B cell (primary cell): Measurements from ENCODE around the gene DDX54.

Source experiments
- EZH2 ChIP-seq: IDR thresholded peaks from 2 replicates; pipeline ENCODE4 v1.6.1; 2012; ENCODE audit warnings: borderline replicate concordance, low read depth, mild to moderate bottlenecking, moderate library complexity, low read length; ENCODE audit not compliant: insufficient read depth, poor library complexity, severe bottlenecking
- TF ChIP-seq, protein P1 (sequence below): fragments of 200-600 bp; IDR thresholded peaks from one replicate; pipeline ENCODE4 v1.8.0; 2022; ENCODE audit warnings: antibody characterized with exemption, mild to moderate bottlenecking

DNA sequence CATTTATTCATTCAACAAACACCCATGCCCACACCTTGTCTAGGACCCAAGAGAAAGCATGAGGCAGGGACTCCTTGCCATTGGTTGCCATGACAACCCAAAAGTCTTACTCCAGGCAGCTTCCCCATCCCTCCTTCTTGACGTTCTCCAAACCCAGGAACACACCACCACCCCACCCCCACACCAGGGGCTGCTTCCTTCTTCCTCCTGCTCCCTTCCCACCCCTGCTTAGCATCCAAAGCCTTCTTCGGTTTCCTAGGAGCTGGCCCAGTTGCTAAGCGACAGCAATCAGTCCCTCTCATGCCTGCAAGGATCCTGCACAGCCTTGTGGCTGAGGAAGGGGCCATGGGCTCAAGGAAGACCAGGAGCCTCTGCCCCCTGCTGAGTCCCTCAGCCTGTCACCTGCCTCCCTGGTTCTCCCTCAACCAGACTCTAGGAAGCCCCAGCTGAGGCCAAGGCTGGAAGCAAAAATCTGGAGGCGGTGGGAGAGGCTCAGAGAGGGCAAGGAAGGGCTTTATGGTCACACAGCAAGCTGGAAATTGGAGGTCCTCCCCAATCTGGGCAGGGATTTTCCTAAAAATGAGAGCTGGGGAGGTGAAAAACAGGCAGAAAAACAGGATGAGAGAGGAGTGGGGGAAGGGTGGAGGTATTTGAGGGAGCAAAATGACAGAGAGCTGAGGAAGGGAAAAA is 65.2 kb downstream of the DDX54 start:
- TF ChIP-seq, protein P1, sequence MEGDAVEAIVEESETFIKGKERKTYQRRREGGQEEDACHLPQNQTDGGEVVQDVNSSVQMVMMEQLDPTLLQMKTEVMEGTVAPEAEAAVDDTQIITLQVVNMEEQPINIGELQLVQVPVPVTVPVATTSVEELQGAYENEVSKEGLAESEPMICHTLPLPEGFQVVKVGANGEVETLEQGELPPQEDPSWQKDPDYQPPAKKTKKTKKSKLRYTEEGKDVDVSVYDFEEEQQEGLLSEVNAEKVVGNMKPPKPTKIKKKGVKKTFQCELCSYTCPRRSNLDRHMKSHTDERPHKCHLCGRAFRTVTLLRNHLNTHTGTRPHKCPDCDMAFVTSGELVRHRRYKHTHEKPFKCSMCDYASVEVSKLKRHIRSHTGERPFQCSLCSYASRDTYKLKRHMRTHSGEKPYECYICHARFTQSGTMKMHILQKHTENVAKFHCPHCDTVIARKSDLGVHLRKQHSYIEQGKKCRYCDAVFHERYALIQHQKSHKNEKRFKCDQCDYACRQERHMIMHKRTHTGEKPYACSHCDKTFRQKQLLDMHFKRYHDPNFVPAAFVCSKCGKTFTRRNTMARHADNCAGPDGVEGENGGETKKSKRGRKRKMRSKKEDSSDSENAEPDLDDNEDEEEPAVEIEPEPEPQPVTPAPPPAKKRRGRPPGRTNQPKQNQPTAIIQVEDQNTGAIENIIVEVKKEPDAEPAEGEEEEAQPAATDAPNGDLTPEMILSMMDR = no peak
- TF ChIP-seq EZH2 = no peak
